GM12872 (cell line): ENCODE results near the gene ABHD1.

Source experiments
- TF ChIP-seq, protein P1 (sequence below): IDR thresholded peaks from 3 replicates; pipeline ENCODE4 v1.5.1; 2011; ENCODE audit warnings: low read depth, mild to moderate bottlenecking, low read length, moderate library complexity; ENCODE audit not compliant: insufficient read depth

Gene ABHD1

DNA sequence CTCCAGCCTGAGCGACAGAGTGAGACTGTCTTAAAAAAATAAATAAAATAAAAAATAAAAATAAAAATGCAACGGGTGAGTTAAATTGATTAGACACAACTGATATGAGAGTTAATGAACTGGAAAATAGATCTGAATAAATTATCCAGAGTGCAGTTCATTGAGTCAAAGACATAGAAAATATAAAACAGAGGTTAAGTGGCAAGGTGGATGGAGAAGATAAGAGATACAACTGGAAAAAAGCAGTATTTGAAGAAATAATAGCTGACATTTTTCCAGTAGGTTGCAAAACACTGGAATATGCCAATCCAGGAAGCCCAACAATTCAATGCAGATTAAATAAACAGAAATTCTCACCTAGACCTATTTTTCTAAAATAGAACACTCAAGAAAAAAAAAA is 15.4 kb upstream of the ABHD1 start:
- TF ChIP-seq, protein P1, sequence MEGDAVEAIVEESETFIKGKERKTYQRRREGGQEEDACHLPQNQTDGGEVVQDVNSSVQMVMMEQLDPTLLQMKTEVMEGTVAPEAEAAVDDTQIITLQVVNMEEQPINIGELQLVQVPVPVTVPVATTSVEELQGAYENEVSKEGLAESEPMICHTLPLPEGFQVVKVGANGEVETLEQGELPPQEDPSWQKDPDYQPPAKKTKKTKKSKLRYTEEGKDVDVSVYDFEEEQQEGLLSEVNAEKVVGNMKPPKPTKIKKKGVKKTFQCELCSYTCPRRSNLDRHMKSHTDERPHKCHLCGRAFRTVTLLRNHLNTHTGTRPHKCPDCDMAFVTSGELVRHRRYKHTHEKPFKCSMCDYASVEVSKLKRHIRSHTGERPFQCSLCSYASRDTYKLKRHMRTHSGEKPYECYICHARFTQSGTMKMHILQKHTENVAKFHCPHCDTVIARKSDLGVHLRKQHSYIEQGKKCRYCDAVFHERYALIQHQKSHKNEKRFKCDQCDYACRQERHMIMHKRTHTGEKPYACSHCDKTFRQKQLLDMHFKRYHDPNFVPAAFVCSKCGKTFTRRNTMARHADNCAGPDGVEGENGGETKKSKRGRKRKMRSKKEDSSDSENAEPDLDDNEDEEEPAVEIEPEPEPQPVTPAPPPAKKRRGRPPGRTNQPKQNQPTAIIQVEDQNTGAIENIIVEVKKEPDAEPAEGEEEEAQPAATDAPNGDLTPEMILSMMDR, result no peak

DNA sequence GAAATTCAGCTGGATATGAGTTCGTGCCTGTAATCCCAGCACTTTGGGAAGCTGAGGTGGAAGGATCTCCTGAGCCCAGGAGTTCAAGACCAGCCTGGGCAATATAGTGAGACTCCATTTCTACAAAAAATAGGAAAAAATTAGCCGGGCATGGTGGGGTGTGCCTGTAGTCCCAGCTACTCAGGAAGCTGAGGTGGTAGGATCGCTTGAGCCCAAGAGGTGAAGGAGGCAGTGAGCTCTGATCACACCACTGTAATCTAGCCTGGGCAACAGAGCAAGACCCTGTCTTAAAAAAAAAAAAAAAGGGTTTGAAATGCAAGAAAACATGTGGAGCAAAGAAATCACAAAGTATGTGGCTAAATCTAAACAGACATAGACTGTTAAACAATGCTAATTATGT is 14.5 kb upstream of the ABHD1 start:
- TF ChIP-seq, protein P1, result no peak

DNA sequence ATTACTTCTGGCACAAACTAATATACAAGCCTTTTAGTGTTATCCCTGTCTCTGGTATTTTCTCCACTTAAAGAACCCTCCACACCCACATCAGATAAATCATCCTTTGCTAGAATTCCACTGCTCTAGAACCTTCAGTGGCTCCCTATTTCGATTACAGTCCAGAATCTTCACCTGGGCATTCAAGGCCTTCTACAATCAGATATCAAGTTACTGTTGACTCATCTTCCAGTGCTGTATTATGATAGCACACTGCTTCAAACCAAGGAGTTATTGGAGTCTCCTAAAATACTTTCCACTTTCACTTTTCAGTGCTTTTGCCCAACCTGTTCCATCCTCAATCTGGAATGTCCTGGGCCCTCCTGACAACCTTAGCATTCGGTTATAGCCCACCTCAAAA is 8.1 kb upstream of the ABHD1 start:
- TF ChIP-seq, protein P1, result no peak

DNA sequence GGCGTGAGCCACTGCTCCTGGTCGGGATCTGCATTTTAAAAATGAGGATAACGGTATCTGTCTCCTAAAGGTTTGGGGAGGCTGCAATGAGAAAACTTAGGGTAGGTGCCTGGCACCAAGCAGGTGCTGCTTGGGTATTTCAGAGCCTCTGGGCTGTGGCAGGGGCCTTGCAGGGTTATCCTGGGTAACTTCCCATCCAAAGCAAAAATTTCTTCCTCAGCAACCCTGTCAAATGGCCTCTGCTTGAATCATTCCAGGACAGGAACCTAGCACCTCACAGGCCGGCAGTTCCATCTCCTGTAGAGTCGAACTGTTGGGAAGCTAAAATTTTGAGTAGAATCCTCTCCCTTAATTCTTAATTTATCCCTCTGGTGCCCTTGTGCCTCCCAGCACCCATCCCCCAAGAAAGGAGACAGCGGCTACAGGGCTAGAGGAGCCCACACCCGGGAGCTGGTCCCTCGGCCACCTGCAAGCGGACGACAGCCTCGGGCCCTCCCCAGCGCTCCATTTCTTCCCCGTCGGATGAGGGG is 5.6 kb upstream of the ABHD1 start:
- TF ChIP-seq, protein P1, result no peak

DNA sequence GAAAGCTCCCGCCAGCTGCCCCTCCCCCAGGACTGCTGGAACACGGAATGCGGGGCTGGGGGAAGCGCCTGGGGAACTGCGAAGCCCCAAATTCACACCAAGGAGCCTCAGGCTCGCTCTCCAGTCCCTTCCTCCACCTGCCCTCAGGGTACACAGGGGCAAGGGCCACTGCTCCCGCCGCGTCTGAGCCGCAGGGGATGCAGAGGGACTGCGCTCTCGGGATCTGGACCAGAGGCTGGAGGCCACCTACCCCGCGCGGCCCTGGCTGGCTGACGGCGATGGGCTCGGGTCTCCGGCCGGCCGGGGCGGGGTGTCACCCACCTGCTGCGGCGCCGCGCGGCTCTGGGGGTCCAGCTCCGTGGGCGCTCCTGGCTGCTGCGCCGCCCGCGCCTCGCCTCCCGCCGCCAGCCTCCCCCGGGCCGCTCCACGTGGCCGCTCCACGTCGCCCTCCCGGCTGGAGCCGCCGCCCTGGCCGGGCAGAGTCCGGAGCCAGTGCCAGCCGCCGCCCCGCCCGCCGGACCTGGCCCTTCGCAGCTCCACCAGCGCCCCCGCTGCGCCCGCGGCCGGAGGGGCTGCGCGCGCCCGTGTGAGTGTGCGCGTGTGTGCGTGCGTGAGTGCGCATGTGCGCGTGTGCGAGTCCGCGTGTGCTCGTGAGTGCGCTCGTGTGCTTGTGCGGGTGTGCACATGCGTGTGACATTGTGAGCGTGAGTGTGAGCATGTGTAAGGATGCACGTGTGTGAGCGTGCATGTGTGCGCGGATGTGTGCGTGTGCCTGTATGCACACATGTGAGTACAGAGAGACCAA is 4.9 kb upstream of the ABHD1 start, which contains the start of gene CGREF1:
Gene CGREF1, minus strand, starts transcription at position 604 of the 805 bp plus-strand sequence. CDS start 14,762 bp downstream, outside the sequence.
- TF ChIP-seq, protein P1, result no peak

DNA sequence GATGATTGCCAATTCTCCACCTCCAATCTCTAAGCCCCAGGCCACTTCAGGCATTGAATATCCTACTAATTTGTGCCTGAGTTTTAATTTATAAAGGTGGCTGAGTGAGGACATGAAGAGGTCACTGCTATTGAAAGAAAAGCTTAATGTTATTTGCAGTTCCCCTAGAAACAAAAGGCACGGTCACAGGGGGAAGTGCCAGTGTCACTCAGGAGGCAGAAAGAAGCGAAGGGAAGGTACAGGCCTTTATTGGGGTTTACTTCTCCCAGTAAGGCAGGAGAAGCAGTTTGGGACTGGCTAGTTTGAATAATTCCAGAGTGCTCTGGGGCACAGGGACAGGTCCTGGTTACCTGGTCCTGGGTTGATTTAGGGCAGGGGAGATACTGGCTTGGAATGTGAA is 1.7 kb upstream of the ABHD1 start:
- TF ChIP-seq, protein P1, result no peak

DNA sequence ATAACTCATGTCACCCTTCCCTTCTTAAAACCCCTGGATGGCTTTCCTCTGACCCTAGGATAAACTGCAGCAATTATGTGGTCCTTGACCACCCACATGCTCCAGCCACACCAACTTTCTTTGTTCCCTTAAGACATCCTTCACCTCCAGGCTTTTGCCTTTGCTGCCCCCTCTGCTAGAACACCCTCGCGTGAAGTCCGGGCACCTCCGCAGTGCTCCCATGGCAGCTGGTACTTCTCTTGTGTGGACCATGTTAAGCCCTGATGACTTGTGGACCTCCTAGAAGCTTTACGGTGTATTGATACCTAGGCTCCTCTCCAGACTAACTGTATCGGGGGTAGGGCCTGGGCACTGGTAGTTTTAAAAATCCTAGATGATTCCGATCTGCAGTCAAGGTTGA is 824 bp upstream of the ABHD1 start:
- TF ChIP-seq, protein P1, result no peak
